K562 (cell line): ENCODE measurements around the gene ATP2A1. TPM values are rescaled to one million over a fixed set of nuclear protein-coding genes. Genes with fewer than 3 reads are reported as not detected.

Experiments used
- ATAC-seq: fragments of 200-7000 bp; cut with Tn5 transposase; 3 replicates; pipeline ENCODE4 v1.9.1; 2020; ENCODE audit warnings: moderate library complexity
- BruUV-seq: library from RNA; stranded (reverse); fragments of 400-500 nt; replicated peaks from 2 replicates; lab custom pipeline; 2021; lab: Mats Ljungman, UMichigan
- CTCF ChIA-PET: fragments of 300-600 bp; formaldehyde crosslinking; extraction: SDS; loops from one replicate; lab custom pipeline; 2021; ENCODE audit warnings: low intra/inter-chr PET ratio; lab: Yijun Ruan, JAX
- POLR2A ChIA-PET: fragments of 300-600, 350-650 bp; sonication (Branson Sonifier 250); formaldehyde crosslinking; extraction: SDS; loops from one replicate; lab custom pipeline; 2021; ENCODE audit warnings: antibody characterized with exemption, inconsistent platforms; lab: Yijun Ruan, JAX
- DNase-seq, 4 experiments: peaks; one replicate each; pipeline versions ENCODE4 v3.0.0 to v3.0.0-alpha.2; 2011 to 2018; ENCODE audit warnings: low spot score in 3 of 4, mixed read lengths in 3 of 4; ENCODE audit errors: extremely low read depth in 1 of 4
- FAIRE-seq: peaks from 2 replicates; lab custom pipeline; 2011; peaks lifted over from hg19 to GRCh38; lab: Jason Lieb, UNC
- H2AFZ ChIP-seq: 2 replicates; pipeline ENCODE4 v1.6.0; 2011; ENCODE audit warnings: low read depth, low read length, control low read depth, inconsistent platforms
- H3K27ac ChIP-seq: fragments of 200-600 bp; 3 replicates; pipeline ENCODE4 v1.8.0; 2011; ENCODE audit warnings: low read depth, mild to moderate bottlenecking, control low read depth, inconsistent platforms, low read length, moderate library complexity, mixed read lengths; ENCODE audit errors: extremely low read depth
- H3K27me3 ChIP-seq, 2 experiments: fragments of 300-600 bp in 1 of 2; 2 replicates in 1 of 2; 3 replicates in 1 of 2; pipeline versions ENCODE4 v1.6.0 to v1.8.0; 2011; ENCODE audit warnings: inconsistent platforms in 2 of 2, low read length in 2 of 2, mild to moderate bottlenecking in 1 of 2, mixed read lengths in 1 of 2, moderate library complexity in 1 of 2; ENCODE audit not compliant: control insufficient read depth in 2 of 2, insufficient read depth in 2 of 2
- H3K36me3 ChIP-seq: fragments of 300-600 bp; 3 replicates; pipeline ENCODE4 v1.8.0; 2011; ENCODE audit warnings: mild to moderate bottlenecking, low read length, inconsistent platforms; ENCODE audit not compliant: control insufficient read depth, insufficient read depth
- H3K4me1 ChIP-seq, 2 experiments: fragments of 200-600 bp in 1 of 2; replicated peaks in 1 of 2; 2 replicates in 1 of 2; 3 replicates in 1 of 2; pipeline versions ENCODE4 v1.5.1 to v1.8.0; 2011; ENCODE audit warnings: inconsistent platforms in 2 of 2, low read length in 2 of 2, mild to moderate bottlenecking in 1 of 2, mixed read lengths in 1 of 2, moderate library complexity in 1 of 2; ENCODE audit not compliant: control insufficient read depth in 2 of 2, insufficient read depth in 2 of 2
- H3K4me2 ChIP-seq: 2 replicates; pipeline ENCODE4 v1.6.1; 2011; ENCODE audit warnings: low read length, control low read depth, inconsistent platforms, mixed read lengths; ENCODE audit not compliant: insufficient read depth
- H3K4me3 ChIP-seq: fragments of 200-600 bp; sonication (generic), shearing (Covaris generic); 2 replicates; pipeline ENCODE4 v1.5.1; 2016; ENCODE audit warnings: control low read depth, inconsistent platforms
- H3K79me2 ChIP-seq: fragments of 200-600 bp; 3 replicates; pipeline ENCODE4 v1.8.0; 2011; ENCODE audit warnings: low read length, inconsistent platforms; ENCODE audit not compliant: control insufficient read depth, insufficient read depth
- H3K9ac ChIP-seq, 2 experiments: 2 replicates each; pipeline versions ENCODE4 v1.6.0 to v1.6.1; 2011; ENCODE audit warnings: low read depth in 2 of 2, low read length in 2 of 2, control low read depth in 1 of 2, inconsistent platforms in 1 of 2, mild to moderate bottlenecking in 1 of 2, mixed read lengths in 1 of 2; ENCODE audit not compliant: insufficient read depth in 1 of 2
- H3K9me1 ChIP-seq: one replicate; pipeline ENCODE4 v1.6.0; 2011; ENCODE audit warnings: inconsistent platforms, mild to moderate bottlenecking, low read length, moderate library complexity; ENCODE audit not compliant: control insufficient read depth, insufficient read depth
- H3K9me3 ChIP-seq: replicated peaks from 2 replicates; pipeline ENCODE4 v1.5.1; 2011; ENCODE audit warnings: low read depth, low read length, inconsistent platforms; ENCODE audit not compliant: control insufficient read depth, insufficient read depth
- H4K20me1 ChIP-seq: replicated peaks from 2 replicates; pipeline ENCODE4 v1.6.1; 2011; ENCODE audit warnings: low read length, inconsistent platforms, mixed read lengths; ENCODE audit not compliant: control insufficient read depth, insufficient read depth
- MYC ChIP-seq, 2 experiments: fragments of 250-450 bp in 1 of 2; sonication (Bioruptor Pico) in 1 of 2; IDR thresholded peaks; 2 replicates each; pipeline versions ENCODE4 v1.5.1 to v1.6.1; 2012 to 2021; ENCODE audit warnings: low read depth in 2 of 2, borderline replicate concordance in 1 of 2, improper control_type of control experiment in 1 of 2, low read length in 1 of 2, mild to moderate bottlenecking in 1 of 2, moderate library complexity in 1 of 2
- NKRF ChIP-seq: fragments of 450-650 bp; IDR thresholded peaks from 2 replicates; pipeline ENCODE4 v1.6.1; 2016; ENCODE audit warnings: borderline replicate concordance
- PRMT5 ChIP-seq: sonication (generic); formaldehyde crosslinking; IDR thresholded peaks from 2 replicates; pipeline ENCODE4 v1.5.0; 2020; ENCODE audit warnings: missing genetic modification reagents
- PTBP1 ChIP-seq: fragments of 200-400 bp; formaldehyde crosslinking; IDR thresholded peaks from 2 replicates; pipeline ENCODE4 v1.6.1; 2017; ENCODE audit warnings: low read depth, low read length
- RBM25 ChIP-seq: fragments of 200-400 bp; formaldehyde crosslinking; IDR thresholded peaks from 2 replicates; pipeline ENCODE4 v1.6.1; 2018; ENCODE audit warnings: low read length, low read depth, moderate library complexity; ENCODE audit not compliant: severe bottlenecking
- RHOXF2B ChIP-seq: fragments of 250-450 bp; sonication (Bioruptor Pico); conservative IDR thresholded peaks from 2 replicates; pipeline ENCODE4 v1.5.1; 2021
- TAF7 ChIP-seq: fragments of 450-650 bp; IDR thresholded peaks from 2 replicates; pipeline ENCODE4 v1.6.1; 2016; ENCODE audit warnings: missing genetic modification characterization, missing compliant biosample characterization
- WHSC1 ChIP-seq: IDR thresholded peaks from one replicate; pipeline ENCODE4 v1.6.1; 2012; ENCODE audit warnings: low read length, control low read depth, inconsistent platforms
- ZBTB49 ChIP-seq: sonication (generic); formaldehyde crosslinking; IDR thresholded peaks from 2 replicates; pipeline ENCODE4 v1.8.0; 2022; ENCODE audit warnings: missing genetic modification reagents, mild to moderate bottlenecking, borderline replicate concordance
- ZKSCAN1 ChIP-seq: fragments of 150-350 bp; IDR thresholded peaks from 2 replicates; pipeline ENCODE4 v1.6.1; 2016; ENCODE audit warnings: low read depth, low read length
- ZNF121 ChIP-seq: sonication (generic); formaldehyde crosslinking; conservative IDR thresholded peaks from 2 replicates; pipeline ENCODE4 v1.8.0; 2022; ENCODE audit warnings: missing genetic modification reagents
- ZNF282 ChIP-seq: sonication (generic); formaldehyde crosslinking; IDR thresholded peaks from 2 replicates; pipeline ENCODE4 v1.8.1; 2023; ENCODE audit warnings: missing genetic modification reagents
- ZNF592 ChIP-seq: fragments of 450-650 bp; IDR thresholded peaks from 2 replicates; pipeline ENCODE4 v1.6.1; 2017; ENCODE audit warnings: antibody characterized with exemption, mild to moderate bottlenecking
- ZNF764 ChIP-seq: fragments of 250-450 bp; sonication (Bioruptor Pico); IDR thresholded peaks from 2 replicates; pipeline ENCODE4 v1.4.0; 2020; ENCODE audit warnings: low read depth, mild to moderate bottlenecking, moderate library complexity
- WGBS: fragments of 100-300 bp; shearing (Covaris generic); methylation state at CpG from one replicate; pipeline ENCODE4 v1.1.6; 2016; ENCODE audit warnings: low coverage, mixed read lengths; ENCODE audit not compliant: insufficient coverage; ENCODE audit errors: missing lambda C conversion rate; 5-methylcytosine and 5-hydroxymethylcytosine counted together
- in situ Hi-C: fragments of 300-500 bp; cut with MboI; formaldehyde crosslinking; loops from 4 replicates; pipeline ENCODE4 v1.15.0; 2018; ENCODE audit warnings: inconsistent platforms, mixed read lengths
- intact Hi-C: fragments of 100-400 bp; cut with micrococcal nuclease; formaldehyde crosslinking; loops from 2 replicates; pipeline ENCODE4 v1.14.2; 2022
- polyA plus RNA-seq, 8 experiments: library from polyadenylated mRNA; depleted of rRNA in 4 of 8; stranded (reverse) in 5 of 8; unstranded in 3 of 8; fragments of >200 nt; fragmentation: Nextera tagmentation in 2 of 8; fragmentation: Illumina TruSeq in 1 of 8; extraction: Ambion mirVana in 2 of 8; extraction: Trizol in 1 of 8; gene quantifications; 2 replicates each; pipeline versions ENCODE4 v1.2.1 to v1.2.3, GENCODE V29; 2011 to 2014; ENCODE audit warnings: inconsistent platforms in 1 of 8, missing spikeins in 1 of 8
- total RNA-seq, 7 experiments: library from RNA; depleted of rRNA in 6 of 7; stranded (reverse); fragments of >200 nt in 6 of 7; fragmentation: Illumina TruSeq in 2 of 7; extraction: Trizol in 2 of 7; gene quantifications; 2 replicates each; pipeline versions ENCODE4 v1.2.1 to v1.2.3, GENCODE V29; 2011 to 2021; ENCODE audit warnings: low replicate concordance in 1 of 7

Gene ATP2A1
- total and polyA plus RNA-seq, 9 of the 15 experiments (the other 6 are each of a cell fraction or from before 2014, with no cell fraction given): 0.25 to 2.6 (median 0.65) TPM

GRCh38 chr16:28846933-28847273 is 31.4 kb upstream of the ATP2A1 start:
- Histone ChIP-seq H3K36me3 (peaks cover 34% of the 10 kb centered on the region), H3K27ac (peak overlapping the region; percentile 70), H3K4me3 (peak overlapping the region; percentile 98), H3K9me3 (no peaks in the 10 kb centered on the region), H3K27me3 (no peaks in the 10 kb centered on the region), H3K79me2 (peaks cover 36% of the 10 kb centered on the region), H2AFZ (peak overlapping the region; percentile 94), H3K4me1 (peaks cover 4 to 24% of the 10 kb centered on the region in 2 experiments; a peak in 3 of 5 replicates), H3K4me2 (peak overlapping the region; percentile 98), H3K9me1 (no peaks in the 10 kb centered on the region), H3K9ac (peak overlapping the region; percentile 81 to 95), H4K20me1 (no peaks in the 10 kb centered on the region)
- TSS peak; percentile 67 for BruUV-seq
- WGBS: 5% methylated on average over 5 of the region's 5 CpGs
- in situ Hi-C loops (no loop called here), intact Hi-C loops (loop anchor here (1.0 to 5.0 kb wide), 2 partner anchors 16 to 35 kb away; partner anchors contain the start of gene SH2B1)
- no peak for FAIRE-seq
- ATAC-seq: peak; percentile 7
- peak in 1 of 4 experiments; percentile 30 for DNase-seq
- CTCF ChIA-PET: interaction anchor here (1.1 kb wide), 1 partner anchor 17 kb away, joined by 5 read pairs; the partner anchor contains the start of gene SH2B1
- POLR2A ChIA-PET: interaction anchor here (1.0 to 10.1 kb wide), 7 partner anchors 11 to 98 kb away, joined by 4 to 100 read pairs (median 14); partner anchors contain the start of genes RABEP2 and SH2B1
- TF ChIP-seq RBM25: peak; percentile 1
- no peak for TF ChIP-seq ZNF764 (CRISPR knock-in tag)
- TF ChIP-seq RHOXF2B (CRISPR knock-in tag): no peak
- TF ChIP-seq PTBP1: 0 out of 2 replicates have a peak, but pooled peaks have one; percentile 4
- no peak for TF ChIP-seq ZNF592
- TF ChIP-seq ZNF282 (CRISPR knock-in tag): no peak
- TF ChIP-seq ZKSCAN1: no peak
- TF ChIP-seq ZBTB49: no peak
- no peak for TF ChIP-seq WHSC1
- TF ChIP-seq MYC (IDR thresholded peaks at IDR 0.05; ENCODE audit: low read depth, low read length): no peak
- TF ChIP-seq MYC (CRISPR knock-in tag; IDR thresholded peaks at IDR 0.05; ENCODE audit: borderline replicate concordance, low read depth): no peak
- TF ChIP-seq PRMT5 (CRISPR knock-in tag): no peak
- 0 out of 2 replicates have a peak, but pooled peaks have one; percentile 40 for TF ChIP-seq NKRF
- TF ChIP-seq ZNF121: 0 out of 2 replicates have a peak, but pooled peaks have one; percentile 2
- no peak for TF ChIP-seq TAF7 (tag)
